ENCODE results near the gene CENATAC.
A peak's percentile ranks its signal among the peaks of the same experiment; 100 is the strongest.
"Not testable (repeated sequence)": the region's sequence is repeated elsewhere in the genome, so short reads cannot be mapped to it uniquely, and the experiment has no call there.

Gene CENATAC

DNA sequence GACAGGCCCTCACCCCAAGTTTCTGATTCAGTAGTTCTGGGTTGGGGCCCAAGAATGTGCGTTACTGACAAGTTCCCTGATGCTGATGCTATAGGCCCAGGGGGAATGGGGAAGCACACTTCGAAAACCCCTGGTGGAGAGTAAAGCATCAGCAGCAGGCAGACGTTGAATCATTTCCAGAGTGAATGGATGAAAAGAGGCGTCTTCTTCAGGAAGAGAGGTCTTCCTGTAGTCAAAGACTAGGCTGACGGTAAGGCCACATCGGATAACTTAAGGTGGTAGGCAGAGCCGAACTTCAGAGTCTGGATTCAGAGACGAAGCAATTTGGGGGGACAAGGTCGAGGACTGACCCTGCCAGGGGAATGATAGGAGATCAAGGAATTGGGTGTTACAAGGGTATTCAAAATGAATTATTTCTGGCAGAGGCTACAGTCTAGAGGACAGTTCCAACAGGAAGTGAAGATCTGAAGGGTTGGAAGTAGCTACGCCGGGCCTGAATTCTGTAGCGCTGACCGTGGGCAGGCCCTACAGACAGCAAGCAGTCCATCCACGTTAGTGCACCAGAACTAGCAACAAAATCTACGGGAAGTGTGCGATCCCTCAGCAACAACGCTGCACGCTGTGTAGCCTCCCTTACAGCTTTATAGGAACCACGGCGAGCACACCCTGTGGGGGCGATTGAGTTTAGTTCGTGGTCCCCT is 862 bp upstream of the CENATAC start:
- DNase-seq (ENCODE audit: low spot score): peak; percentile 67

DNA sequence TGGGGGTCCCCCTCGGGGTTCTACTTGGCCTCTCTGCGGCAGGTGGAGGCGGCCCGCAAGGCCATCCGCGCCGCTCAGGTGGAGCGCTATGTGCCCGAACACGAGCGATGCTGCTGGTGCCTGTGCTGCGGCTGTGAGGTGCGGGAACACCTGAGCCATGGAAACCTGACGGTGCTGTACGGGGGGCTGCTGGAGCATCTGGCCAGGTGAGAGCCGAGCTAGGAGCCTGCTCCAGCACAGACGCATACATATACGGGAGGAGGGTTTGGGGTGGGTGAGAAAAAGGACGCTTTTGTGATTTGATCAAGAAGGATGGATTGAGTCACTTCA is 415 bp downstream of the CENATAC start:
- no peak for DNase-seq (ENCODE audit: low spot score)

DNA sequence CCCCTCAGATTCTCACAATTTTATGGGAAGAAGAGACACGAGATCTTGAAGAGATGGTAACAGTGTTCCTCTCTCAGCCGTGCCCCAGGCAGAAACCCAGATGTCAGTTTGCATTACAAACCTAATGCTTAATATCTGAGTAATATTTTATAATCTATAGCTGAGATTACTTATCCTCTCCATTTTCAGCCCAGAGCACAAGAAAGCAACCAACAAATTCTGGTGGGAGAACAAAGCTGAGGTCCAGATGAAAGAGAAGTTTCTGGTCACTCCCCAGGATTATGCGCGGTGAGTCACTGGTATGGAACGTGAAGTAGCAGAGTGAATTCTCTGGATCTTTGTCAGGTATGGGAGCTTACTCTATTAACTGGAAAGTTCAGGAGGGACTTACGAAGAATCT is 884 bp downstream of the CENATAC start:
- no peak for DNase-seq (ENCODE audit: low spot score)

DNA sequence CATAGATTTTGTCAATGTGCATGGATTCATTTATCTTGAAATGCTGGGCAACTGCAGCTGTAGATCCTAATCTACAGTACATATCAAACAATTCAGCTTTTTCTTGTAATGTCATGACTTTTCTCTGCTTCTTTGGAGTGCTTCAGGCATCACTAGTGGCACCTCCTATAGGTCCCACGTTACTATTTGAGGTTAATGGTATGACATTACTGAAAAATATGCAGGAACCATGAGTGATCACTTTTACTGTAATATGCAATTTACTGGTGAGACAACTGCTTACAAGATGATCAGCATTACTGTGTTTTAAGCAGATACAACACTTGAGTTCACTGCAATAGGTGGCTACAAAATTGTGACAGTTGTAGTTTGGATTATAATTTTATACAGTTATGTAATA is 3.0 kb downstream of the CENATAC start:
- DNase-seq (ENCODE audit: low spot score): no peak

DNA sequence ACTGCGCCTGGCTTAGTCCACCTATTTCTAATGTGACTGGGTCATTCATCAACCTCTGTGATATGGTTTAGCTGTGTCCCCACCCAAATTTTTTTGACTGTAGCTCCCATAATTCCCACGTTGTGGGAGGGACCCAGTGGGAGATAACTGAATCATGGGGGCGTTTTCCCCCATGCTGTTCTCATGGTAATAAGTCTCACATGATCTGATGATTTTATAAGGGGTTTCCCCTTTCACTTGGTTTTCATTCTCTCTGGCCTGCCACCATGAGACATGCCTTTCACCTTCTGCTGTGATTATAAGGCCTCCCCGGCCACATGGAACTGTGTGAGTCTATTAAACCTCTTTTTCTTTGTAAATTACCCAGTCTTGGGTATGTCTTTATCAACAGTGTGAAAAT is 8.7 kb downstream of the CENATAC start:
- DNase-seq (ENCODE audit: low spot score): no peak

DNA sequence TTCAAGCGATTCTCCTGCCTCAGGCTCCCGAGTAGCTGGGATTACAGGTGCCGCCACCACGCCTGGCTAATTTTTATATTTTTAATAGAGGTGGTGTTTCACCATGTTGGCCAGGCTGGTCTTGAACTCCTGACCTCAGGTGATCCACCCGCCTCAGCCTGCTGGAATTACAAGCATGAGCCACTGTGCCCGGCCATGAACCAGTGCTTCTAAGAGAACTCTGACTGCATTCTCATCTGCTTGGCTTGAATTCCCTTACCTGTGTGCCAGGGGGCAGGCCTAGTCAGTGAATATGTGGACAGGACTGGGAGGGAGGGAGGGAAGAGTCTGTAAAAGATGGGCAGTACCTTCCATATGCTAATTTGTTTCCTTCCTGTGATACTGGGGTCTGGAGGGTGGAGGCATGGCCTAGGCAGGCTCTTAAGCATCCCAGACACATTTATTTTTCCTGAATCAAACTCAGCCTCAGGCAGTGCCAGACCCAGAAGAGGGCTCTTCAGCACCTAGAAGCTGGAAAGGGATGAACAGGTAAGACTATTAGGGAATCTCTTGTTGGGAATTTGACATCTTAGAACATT is 13.6 kb downstream of the CENATAC start:
- DNase-seq (ENCODE audit: low spot score): no peak

DNA sequence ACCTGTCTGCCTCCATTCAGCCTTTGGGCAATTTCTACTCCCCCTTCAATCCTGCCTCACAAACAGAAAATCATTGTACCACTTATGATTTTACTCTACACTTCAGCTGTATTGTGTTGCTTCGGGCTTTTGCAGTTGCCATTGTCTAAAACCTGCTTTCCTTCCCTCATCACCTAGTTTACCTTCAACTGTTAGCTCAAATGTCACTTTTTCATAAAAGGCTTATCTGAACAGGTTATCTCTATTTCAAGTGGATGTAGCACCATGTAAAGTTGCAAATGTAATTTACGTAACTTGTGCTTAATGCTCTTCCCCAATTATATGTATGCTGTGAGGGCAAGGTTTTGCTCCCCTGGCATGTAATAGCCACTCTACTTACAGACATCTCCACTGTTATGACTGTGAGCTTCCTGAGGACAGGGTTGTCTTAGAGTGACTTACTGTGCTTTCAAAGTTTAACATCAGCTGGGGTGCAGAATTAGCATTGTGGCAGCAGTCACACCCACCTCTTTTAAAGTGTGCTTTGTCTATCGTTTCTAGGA is 14.8 kb downstream of the CENATAC start:
- DNase-seq (ENCODE audit: low spot score): no peak

DNA sequence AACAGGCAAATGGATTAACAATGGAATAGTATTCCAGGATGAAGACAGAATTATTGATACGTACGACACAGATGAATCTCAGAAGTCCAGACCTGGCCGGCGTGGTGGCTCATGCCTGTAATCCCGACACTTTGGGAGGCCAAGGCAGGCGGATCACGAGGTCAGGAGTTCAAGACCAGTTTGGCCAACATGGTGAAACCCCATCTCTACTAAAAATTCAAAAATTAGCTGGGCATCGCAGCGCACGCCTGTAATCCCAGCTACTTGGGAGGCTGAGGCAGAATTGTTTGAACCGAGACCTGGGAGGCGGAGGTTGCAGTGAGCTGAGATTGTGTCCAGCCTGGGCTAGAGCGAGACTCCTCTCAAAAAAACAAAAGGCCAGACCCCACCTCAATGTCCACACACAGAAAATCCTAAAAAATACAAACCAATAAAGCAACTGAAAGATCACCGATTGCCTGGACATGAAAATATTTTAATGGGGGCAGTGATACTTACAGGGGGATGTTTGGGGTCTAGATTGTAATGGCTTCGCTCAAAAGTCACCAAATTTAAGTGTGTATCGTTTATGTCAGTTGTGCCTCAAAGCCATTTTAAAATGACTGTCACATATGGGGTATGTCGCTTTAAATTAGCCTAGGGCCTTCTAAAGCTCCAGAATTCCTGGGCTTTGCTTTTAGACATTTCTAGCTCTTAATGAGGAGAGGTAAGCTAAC is 16.4 kb downstream of the CENATAC start:
- no peak for DNase-seq (ENCODE audit: low spot score)

DNA sequence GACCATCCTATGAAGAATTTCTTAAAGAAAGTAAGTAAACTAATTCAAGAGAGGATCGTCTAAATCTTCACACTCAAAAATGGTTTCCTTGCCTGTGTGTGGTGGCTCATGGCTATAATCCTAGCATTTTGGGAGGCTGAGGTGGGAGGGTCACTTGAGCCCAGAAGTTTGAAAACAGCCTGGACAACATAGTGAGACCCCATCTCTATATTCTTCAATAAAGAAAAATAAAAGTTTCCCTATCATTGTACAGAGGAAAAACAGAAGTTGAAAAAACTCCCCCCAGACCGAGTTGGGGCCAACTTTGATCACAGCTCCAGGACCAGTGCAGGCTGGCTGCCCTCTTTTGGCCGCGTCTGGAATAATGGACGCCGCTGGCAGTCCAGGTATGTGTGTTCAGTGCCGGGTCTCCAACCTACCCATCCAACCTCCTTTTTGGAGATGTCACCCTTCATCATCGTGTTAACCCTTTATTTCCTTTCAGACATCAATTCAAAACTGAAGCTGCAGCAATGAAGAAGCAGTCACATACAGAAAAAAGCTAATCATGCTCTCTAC is 17.2 kb downstream of the CENATAC start:
- DNase-seq (ENCODE audit: low spot score): no peak

DNA sequence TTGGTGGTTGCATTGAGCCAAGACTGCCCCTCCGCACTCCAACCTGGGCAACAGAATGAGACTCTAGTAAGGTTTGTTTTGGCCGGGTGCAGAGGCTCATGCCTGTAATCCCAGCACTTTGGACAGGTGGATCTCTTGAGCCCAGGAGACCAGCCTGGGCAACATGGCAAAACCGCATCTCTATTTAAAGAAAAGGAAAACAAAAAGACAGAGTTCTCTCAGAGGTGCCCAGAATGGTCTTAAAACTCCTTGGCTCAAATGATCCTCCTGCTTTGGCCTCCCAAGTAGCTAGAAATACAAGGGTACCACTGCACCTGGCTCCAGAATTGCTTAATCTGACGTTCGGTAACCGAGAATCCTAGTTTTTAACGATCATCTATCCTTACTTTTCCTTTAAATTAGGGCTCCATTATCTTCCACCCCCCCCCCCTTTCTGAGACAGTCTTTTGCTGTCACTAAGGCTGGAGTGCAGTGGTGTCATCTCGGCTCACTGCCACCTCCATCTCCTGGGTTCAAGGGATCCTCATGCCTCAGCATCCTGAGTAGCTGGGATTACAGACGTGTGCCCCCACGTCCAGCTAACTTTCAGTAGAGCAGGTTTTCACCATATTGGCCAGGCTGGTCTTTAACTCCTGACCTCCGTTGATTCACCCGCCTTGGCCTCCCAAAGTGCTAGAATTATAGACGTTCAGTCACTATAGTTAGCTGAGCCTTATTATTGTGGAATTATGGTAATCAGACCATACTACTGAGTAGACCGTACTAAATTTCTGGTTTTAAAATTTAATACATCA is 18.5 kb downstream of the CENATAC start:
- DNase-seq (ENCODE audit: low spot score): no peak

DNA sequence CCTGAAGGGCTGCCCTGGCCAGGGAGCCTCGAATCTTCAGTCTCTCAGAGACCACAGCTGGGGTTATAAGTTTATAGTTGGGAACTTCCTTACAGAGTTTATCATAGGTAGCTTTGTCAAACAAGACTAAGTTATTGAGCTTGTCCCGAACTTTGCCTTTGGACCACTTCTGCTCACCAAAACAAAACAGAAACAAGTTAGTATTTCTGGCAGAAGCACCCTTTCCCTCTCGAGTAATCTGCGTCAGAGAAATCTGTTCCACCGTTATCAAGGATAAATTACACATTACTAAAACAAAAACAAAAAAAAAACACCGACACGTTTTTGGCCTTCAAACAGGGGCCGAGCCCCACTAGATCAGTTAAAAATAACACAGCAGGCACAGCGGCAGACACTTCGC is 19.4 kb downstream of the CENATAC start:
- DNase-seq (ENCODE audit: low spot score): not testable (repeated sequence)

DNA sequence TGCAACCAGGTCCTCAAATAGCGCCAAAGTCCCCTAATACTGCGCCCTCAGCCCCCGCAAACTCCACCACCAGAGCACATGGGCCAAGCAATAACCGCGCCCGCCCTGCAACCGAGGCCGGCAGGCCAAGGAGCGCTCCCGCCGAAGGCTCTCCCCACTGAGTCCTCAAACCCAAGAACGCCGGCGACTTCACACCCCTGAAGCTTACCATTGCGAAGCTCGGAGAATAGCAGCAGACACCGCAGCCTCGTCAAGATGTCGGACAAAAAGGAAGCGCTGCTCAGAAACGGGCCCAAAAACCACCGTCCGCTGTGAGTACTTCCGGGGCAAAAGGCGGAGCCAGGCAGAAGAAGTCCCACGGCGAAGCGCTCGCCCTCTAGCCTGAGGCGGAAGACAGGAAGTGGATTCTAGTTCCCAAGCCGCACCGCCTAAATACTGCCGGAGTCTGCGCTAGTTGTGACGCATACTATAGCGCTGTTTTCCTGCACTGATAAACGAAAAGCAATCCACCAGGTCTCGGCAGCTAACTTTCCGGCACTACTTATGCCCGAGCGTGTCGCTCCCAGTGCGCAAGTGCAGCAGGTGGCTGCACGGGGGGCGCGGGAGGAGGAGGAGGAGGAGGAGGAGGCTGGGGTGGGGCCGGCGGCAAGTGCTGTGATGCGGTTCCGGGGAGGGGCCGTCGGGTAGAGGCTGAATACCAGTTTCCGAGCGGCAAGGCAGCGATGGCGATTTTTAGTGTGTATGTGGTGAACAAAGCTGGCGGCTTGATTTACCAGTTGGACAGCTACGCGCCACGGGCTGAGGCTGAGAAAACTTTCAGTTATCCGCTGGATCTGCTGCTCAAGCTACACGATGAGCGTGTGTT is 20.4 kb downstream of the CENATAC start, which contains the start of the genes RPS25 and TRAPPC4:
Gene RPS25 (minus strand): TSS at position 270 of the 865 bp plus-strand sequence. CDS start 59 bp downstream, at position 211.
Gene TRAPPC4 (plus strand): TSS at position 693 of the 865 bp plus-strand sequence. CDS start 30 bp downstream, at position 723.
- DNase-seq (ENCODE audit: low spot score): peak; percentile 93

DNA sequence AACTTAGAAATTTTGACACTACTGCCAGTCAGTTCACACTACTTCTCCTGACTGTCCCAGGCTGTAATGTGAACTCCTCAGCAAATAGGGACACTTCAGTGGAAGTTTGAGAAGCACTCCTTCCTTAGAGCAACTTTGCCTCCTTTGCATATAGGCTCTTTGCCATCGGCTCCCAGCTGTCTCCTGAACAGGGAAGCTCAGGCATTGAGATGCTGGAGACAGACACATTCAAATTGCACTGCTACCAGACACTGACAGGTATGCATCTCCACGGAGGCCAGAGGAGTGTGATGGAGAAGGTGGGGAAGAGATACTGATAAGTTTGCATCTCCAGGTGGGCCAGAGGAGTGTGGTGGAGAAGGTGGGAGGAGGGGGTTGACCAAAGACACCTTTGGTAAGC is 22.1 kb downstream of the CENATAC start:
- no peak for DNase-seq (ENCODE audit: low spot score)

DNA sequence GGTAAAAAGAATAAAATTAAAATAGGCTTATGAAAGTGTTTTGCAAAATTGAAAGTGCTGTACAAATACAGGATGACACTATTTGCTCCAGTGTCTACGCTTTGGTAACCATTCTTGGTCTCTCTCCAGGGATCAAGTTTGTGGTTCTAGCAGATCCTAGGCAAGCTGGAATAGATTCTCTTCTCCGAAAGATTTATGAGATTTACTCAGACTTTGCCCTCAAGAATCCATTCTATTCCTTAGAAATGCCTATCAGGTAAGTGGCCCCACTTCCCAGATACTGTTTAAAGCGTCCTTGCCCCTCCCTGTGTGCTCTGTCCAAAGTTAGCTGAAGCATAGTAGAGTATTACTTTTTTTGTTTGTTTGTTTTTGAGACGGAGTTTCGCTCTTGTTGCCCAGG is 23.7 kb downstream of the CENATAC start:
- no peak for DNase-seq (ENCODE audit: low spot score)

DNA sequence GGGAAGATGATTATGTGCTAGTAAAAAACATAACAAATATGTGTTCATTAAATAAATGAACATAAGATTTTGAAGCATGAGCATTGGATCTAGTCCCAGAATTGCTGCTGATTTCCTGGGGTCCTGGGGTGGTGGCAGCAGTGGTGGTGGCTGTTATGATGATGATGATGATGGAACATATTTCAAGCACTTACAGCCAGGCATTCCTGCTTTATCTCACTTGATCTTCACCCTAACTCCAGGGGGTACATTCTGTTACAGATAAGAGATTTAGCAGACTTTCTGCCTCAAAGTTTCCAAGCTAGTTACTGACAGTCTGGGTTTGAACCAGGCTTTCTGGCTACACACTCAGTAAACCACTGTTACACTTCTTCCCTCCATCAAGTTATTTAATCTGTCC is 25.8 kb downstream of the CENATAC start:
- no peak for DNase-seq (ENCODE audit: low spot score)

DNA sequence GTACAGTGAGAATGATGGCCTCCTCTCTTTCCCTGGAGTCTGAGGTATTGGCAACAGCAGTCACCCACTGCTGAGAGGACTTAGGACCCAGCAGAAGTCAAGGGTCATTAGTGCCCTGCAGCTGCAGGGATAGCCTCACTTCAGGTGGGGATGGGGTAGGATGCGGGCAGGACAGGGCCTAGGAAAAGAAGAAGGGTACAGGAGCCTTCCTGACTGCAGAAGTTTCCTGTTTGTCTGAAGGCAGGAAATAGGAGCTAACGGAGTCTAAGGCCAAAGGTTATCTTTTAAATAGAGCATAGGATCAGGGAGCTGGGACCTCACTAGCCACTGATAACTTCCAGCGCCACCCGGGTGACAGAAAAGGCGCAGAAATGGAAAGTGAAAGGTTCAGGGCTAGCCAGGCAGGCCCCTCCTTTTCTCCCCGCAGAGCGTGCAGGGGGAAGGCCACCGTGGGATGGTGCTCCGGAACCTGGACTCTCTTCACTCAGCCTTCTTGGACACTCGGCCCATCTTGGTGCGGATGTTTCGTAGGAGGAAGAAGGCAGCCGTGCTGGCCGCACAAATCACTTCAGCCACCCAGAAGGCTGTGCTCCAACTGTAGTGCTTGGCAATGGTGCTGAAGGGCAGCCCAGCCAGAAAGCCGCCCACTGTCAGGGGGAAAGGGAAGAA is 26.6 kb downstream of the CENATAC start:
- DNase-seq (ENCODE audit: low spot score): no peak

DNA sequence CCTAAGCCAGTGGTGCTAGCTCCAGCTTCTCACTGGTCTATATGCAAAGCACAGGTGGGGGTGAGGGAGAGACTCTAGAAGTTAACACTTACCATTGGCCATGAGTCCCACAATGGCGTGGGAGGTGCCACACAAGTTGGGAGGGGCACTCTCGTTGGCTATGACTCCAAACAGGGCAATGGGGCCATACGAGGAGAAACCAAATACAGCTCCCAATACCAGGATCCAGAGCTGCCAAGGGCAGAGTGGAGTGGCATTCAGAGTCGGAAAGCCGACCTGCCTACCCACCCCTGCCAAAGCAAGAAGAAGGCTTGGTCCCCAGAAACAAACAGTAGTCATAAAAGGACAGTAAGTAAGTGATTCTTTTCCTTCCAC is 27.1 kb downstream of the CENATAC start:
- DNase-seq (ENCODE audit: low spot score): no peak

DNA sequence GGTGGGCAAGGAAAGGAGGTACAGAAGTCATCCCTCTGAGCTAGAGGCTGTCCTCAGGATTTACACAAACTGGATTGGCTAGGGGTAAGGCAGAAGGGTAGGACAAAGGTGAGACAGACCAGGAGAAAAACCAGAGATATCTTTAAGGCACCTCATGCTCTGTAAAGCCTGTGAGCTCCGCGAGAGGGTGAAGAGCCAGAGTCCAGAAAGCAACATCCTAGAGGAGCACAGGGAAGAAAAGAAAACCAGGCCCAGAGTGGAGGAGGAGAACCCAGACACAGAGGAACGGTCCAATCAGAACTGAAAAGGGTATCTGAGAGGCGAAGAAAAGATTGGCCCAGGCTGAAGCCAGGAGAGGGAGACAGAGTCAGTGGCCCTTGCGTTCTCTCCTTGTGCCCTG is 27.6 kb downstream of the CENATAC start:
- no peak for DNase-seq (ENCODE audit: low spot score)

DNA sequence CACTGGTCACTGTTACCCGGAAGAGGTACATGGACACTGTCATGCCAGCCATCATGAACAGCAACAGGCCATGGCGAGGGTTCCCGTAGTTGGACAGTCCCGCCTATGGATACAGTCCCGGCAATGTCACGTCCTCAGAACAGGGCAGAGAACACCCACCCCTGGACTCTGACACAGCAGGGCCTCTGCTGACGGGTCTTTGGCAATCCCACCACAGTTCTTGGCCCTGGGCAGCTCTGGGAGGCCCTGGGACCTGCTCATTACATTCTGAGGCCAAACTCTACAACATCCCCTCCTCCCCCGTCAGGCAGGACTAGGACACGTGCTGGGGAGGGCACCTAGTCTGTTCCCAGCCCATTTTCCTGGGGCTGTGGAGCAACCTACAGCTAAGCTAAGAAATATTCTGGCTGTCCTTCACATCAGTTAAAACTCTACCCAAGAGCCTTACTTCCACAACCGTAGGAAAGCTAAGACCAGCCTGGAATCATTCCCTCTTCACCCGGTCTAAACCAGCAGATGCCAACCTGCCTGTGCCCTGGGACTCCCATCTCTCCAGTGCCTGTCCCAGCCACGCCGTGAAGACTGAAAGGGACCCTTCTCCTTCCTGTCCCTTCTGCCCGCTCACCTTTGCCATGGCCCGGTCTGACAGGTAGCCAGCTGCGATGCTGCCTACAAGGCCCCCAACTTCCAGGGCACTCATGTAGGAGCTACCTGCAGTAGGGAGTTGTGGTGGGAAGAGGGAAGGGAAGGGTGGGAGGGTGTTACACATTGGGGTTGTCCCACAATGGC is 28.2 kb downstream of the CENATAC start:
- no peak for DNase-seq (ENCODE audit: low spot score)

DNA sequence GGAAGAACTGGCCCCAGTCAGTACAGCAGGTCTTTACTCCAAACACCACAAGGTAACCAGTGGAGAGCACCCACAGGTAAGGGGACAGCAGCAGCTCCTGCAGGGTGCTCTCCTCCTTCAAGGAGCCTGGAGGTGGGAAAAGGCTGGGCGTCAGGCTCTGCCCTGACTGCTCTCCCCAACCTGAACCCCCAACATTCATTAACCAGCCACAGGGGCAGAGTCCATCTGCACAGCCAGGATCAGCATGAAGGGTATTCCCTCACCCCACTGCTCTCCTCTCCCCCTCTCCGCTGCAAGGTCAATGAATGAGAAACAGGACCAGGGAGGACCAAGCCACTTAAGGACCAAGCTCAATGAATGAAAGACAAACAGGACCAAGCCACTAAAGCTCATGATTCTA is 29.0 kb downstream of the CENATAC start:
- DNase-seq (ENCODE audit: low spot score): no peak
